HL-60 (cell line): Measurements from ENCODE around the gene MNS1.

Experiments
- DNase-seq, 2 experiments: peaks; one replicate each; pipeline ENCODE4 v3.0.0-alpha.2; 2010 to 2020; ENCODE audit warnings: low read depth in 1 of 2, low spot score in 1 of 2
- H3K27ac ChIP-seq: fragments of 250-450 bp; sonication (Bioruptor Pico); replicated peaks from 2 replicates; pipeline ENCODE4 v1.5.1; 2020; ENCODE audit warnings: mild to moderate bottlenecking, moderate library complexity
- H3K27me3 ChIP-seq: fragments of 250-450 bp; sonication (Bioruptor Pico); 2 replicates; pipeline ENCODE4 v1.5.1; 2021; ENCODE audit warnings: mild to moderate bottlenecking, moderate library complexity; ENCODE audit not compliant: insufficient read depth, poor library complexity, severe bottlenecking
- H3K4me3 ChIP-seq: replicated peaks from 2 replicates; pipeline ENCODE4 v1.5.1; 2011; ENCODE audit warnings: mild to moderate bottlenecking, control low read depth, low read length; ENCODE audit not compliant: insufficient read depth
- GABPA ChIP-seq: IDR thresholded peaks from 2 replicates; pipeline ENCODE4 v1.6.1; 2012; ENCODE audit warnings: low read depth
- POLR2AphosphoS5 ChIP-seq: IDR thresholded peaks from 2 replicates; pipeline ENCODE4 v1.6.1; 2012; ENCODE audit warnings: low read depth
- SPI1 ChIP-seq: IDR thresholded peaks from 2 replicates; pipeline ENCODE4 v1.6.1; 2012; ENCODE audit warnings: low read depth, mild to moderate bottlenecking, borderline replicate concordance
- TF ChIP-seq, protein P1 (sequence below): IDR thresholded peaks from one replicate; pipeline ENCODE4 v1.5.1; 2011; ENCODE audit warnings: low read length, control low read depth, inconsistent platforms; ENCODE audit not compliant: insufficient read depth
- TF ChIP-seq, protein P2 (sequence below): IDR thresholded peaks from 2 replicates; pipeline ENCODE4 v1.6.1; 2012; ENCODE audit warnings: low read depth; ENCODE audit not compliant: insufficient replicate concordance

The MNS1 gene

DNA sequence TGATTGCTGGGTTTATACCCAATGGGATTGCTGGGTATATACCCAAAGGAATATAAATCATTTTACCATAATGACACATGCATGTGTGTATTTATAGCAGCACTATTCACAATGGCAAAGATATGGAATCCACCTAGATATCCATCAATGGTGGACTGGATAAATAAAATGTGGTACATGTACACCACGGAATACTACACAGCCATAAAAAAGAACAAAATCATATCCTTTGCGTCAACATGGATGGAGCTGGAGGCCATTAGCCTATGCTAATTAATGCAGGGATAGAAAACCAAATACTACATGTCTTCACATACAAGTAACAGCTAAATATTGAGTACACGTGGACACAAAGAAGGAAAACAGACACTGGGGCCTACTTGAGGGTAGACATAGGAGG is 22.6 kb downstream of the MNS1 start:
- Histone ChIP-seq H3K4me3 (no peak overlapping the region), H3K27me3 (no peaks in the 10 kb centered on the region), H3K27ac (no peak overlapping the region)
- no peak for DNase-seq
- TF ChIP-seq GABPA (no peak), SPI1 (no peak)

DNA sequence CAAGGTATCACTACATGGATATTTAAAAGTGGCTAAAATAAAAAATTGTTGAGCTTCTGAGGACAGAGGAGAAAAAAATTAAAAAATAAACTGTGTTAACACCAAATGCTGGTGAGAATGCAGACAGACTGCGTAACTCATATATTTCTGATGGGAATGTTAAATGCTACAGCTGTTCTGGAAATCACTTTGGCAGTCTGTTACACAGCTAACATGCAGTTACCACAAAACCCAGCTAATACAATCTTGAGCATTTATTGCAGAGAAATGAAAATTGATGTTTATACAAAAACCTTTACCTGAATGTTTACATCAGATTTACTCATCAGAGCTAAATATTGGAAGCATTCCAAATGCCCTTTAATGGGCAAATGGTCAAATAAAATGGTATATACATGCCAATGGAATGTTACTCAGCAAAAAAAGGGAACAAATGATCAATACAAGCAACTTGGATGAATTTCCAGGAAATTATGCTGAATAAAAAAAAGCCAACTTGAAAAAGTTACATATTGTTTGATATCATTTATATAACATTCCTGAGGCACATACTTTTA is 24.6 kb downstream of the MNS1 start:
- Histone ChIP-seq H3K27me3 (no peaks in the 10 kb centered on the region), H3K27ac (no peak overlapping the region), H3K4me3 (no peak overlapping the region)
- TF ChIP-seq GABPA, result no peak
- TF ChIP-seq, protein P1, sequence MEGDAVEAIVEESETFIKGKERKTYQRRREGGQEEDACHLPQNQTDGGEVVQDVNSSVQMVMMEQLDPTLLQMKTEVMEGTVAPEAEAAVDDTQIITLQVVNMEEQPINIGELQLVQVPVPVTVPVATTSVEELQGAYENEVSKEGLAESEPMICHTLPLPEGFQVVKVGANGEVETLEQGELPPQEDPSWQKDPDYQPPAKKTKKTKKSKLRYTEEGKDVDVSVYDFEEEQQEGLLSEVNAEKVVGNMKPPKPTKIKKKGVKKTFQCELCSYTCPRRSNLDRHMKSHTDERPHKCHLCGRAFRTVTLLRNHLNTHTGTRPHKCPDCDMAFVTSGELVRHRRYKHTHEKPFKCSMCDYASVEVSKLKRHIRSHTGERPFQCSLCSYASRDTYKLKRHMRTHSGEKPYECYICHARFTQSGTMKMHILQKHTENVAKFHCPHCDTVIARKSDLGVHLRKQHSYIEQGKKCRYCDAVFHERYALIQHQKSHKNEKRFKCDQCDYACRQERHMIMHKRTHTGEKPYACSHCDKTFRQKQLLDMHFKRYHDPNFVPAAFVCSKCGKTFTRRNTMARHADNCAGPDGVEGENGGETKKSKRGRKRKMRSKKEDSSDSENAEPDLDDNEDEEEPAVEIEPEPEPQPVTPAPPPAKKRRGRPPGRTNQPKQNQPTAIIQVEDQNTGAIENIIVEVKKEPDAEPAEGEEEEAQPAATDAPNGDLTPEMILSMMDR, result no peak
- no peak for TF ChIP-seq POLR2AphosphoS5
- TF ChIP-seq, protein P2, sequence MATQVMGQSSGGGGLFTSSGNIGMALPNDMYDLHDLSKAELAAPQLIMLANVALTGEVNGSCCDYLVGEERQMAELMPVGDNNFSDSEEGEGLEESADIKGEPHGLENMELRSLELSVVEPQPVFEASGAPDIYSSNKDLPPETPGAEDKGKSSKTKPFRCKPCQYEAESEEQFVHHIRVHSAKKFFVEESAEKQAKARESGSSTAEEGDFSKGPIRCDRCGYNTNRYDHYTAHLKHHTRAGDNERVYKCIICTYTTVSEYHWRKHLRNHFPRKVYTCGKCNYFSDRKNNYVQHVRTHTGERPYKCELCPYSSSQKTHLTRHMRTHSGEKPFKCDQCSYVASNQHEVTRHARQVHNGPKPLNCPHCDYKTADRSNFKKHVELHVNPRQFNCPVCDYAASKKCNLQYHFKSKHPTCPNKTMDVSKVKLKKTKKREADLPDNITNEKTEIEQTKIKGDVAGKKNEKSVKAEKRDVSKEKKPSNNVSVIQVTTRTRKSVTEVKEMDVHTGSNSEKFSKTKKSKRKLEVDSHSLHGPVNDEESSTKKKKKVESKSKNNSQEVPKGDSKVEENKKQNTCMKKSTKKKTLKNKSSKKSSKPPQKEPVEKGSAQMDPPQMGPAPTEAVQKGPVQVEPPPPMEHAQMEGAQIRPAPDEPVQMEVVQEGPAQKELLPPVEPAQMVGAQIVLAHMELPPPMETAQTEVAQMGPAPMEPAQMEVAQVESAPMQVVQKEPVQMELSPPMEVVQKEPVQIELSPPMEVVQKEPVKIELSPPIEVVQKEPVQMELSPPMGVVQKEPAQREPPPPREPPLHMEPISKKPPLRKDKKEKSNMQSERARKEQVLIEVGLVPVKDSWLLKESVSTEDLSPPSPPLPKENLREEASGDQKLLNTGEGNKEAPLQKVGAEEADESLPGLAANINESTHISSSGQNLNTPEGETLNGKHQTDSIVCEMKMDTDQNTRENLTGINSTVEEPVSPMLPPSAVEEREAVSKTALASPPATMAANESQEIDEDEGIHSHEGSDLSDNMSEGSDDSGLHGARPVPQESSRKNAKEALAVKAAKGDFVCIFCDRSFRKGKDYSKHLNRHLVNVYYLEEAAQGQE, result no peak
- TF ChIP-seq SPI1, result no peak
- DNase-seq, result no peak

DNA sequence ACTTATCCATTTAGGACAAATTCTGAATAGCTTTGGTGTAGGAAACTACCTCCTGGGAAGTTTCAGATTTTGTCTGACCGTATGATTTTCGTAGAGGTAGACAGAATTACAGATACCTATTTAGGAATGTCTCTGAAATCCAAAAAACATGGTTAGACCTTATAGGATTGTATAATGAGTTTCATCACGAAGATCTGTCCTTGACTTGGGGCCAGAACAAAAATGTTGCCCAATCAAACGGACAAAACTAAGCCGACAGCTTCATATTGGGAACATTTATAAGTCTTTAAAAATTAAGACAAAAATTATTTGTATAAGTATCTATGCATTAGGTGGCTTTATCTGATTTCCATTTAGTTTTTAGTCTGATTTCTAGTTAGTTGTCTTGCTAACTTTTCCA is 32.6 kb downstream of the MNS1 start:
- Histone ChIP-seq H3K4me3 (no peak overlapping the region), H3K27me3 (no peaks in the 10 kb centered on the region), H3K27ac (no peak overlapping the region)
- TF ChIP-seq SPI1 (no peak), POLR2AphosphoS5 (no peak), GABPA (no peak)
- TF ChIP-seq, protein P2, result no peak
- TF ChIP-seq, protein P1, result no peak
- DNase-seq, result no peak

DNA sequence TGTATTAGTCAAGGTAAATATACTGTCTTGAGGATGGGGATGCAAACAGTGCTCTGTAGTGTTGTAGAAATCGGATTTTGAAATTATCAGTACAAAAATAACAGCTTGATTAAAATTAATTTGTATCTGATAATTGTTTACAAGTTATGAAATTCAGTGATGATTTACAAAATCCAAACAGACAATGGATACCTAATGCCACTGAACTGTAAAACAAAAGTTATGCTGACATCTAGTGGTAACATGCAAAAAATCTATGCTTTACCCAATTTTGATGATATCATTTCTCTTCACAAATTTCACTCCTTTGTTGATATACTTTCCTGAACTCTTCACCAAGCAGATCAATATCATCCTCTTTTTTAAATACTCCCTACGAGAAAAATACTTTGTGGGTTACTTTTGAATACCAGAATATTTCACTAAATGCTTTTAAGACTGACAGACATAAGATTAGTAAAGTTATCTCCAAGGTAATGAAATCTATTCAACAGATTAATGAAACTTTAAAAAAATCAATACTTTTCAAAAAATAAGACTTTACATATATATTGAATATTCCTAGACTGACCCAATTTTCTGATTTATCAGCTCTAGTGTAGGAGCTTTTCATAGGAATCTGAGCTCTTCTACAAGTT is 36.0 kb downstream of the MNS1 start:
- DNase-seq, result peak in 1 of 2 experiments; percentile 3
- no peak for TF ChIP-seq GABPA
- TF ChIP-seq, protein P1, result peak; percentile 22
- TF ChIP-seq SPI1, result no peak
- no peak for TF ChIP-seq POLR2AphosphoS5
- TF ChIP-seq, protein P2, result no peak
- no peak overlapping the region for H3K27ac ChIP-seq

More for the DNA sequence above, 36.0 kb downstream of the MNS1 start:
- no peak overlapping the region for H3K4me3 ChIP-seq
- no peaks in the 10 kb centered on the region for H3K27me3 ChIP-seq
